CD14-positive monocyte (primary cell): ENCODE measurements around the gene KIAA0586. TPM values are rescaled to one million over a fixed set of nuclear protein-coding genes. Genes with fewer than 3 reads are reported as not detected.

Experiments used
- DNase-seq, 3 donors: peaks; one replicate each; pipeline ENCODE4 v3.0.0-alpha.2; 2011 to 2022
- H2AFZ ChIP-seq: 2 replicates; pipeline ENCODE4 v1.6.0; 2012; ENCODE audit warnings: mild to moderate bottlenecking, low read depth, low read length, inconsistent platforms; ENCODE audit not compliant: insufficient read depth, poor library complexity, severe bottlenecking
- H3K27ac ChIP-seq, 2 donors: 1 replicate in 1 of 2; 2 replicates in 1 of 2; pipeline ENCODE4 v1.5.1; 2012 to 2013; ENCODE audit warnings: low read length in 2 of 2, control low read depth in 1 of 2, inconsistent platforms in 1 of 2, low read depth in 1 of 2, mild to moderate bottlenecking in 1 of 2
- H3K27me3 ChIP-seq, 2 donors: one replicate each; pipeline versions ENCODE4 v1.6.0 to v1.6.1; 2011 to 2013; ENCODE audit warnings: low read length in 2 of 2; ENCODE audit not compliant: control insufficient read depth in 2 of 2, insufficient read depth in 2 of 2
- H3K36me3 ChIP-seq, 2 donors: replicated peaks in 1 of 2; 1 replicate in 1 of 2; 2 replicates in 1 of 2; pipeline versions ENCODE4 v1.5.1 to v1.6.1; 2012 to 2013; ENCODE audit warnings: low read length in 2 of 2, control low read depth in 1 of 2, inconsistent platforms in 1 of 2, mild to moderate bottlenecking in 1 of 2; ENCODE audit not compliant: insufficient read depth in 2 of 2, control insufficient read depth in 1 of 2
- H3K4me1 ChIP-seq, 2 donors: 1 replicate in 1 of 2; 2 replicates in 1 of 2; pipeline versions ENCODE4 v1.5.1 to v1.6.1; 2012 to 2013; ENCODE audit warnings: low read length in 2 of 2, control low read depth in 1 of 2, inconsistent platforms in 1 of 2, mild to moderate bottlenecking in 1 of 2, moderate library complexity in 1 of 2; ENCODE audit not compliant: insufficient read depth in 2 of 2, control insufficient read depth in 1 of 2
- H3K4me2 ChIP-seq: replicated peaks from 2 replicates; pipeline ENCODE3; 2012; ENCODE audit warnings: low read length, moderate library complexity, mild to moderate bottlenecking; ENCODE audit not compliant: poor library complexity, severe bottlenecking; ENCODE audit errors: extremely low read depth
- H3K4me3 ChIP-seq, 3 experiments: fragments of 200-600 bp in 1 of 3; sonication (generic) in 1 of 3; replicated peaks in 1 of 3; 1 replicate in 2 of 3; 2 replicates in 1 of 3; pipeline ENCODE4 v1.5.1; 2011 to 2013; ENCODE audit warnings: low read length in 3 of 3, mild to moderate bottlenecking in 3 of 3, control low read depth in 2 of 3, low read depth in 2 of 3, inconsistent platforms in 1 of 3, moderate library complexity in 1 of 3
- H3K79me2 ChIP-seq: 2 replicates; pipeline ENCODE4 v1.6.0; 2012; ENCODE audit warnings: mild to moderate bottlenecking, control low read depth, inconsistent platforms, low read length, moderate library complexity; ENCODE audit not compliant: insufficient read depth
- H3K9ac ChIP-seq: 2 replicates; pipeline ENCODE4 v1.6.0; 2017; ENCODE audit warnings: low read length, mild to moderate bottlenecking; ENCODE audit not compliant: insufficient read depth, poor library complexity, severe bottlenecking
- H3K9me3 ChIP-seq, 2 donors: replicated peaks in 1 of 2; 1 replicate in 1 of 2; 2 replicates in 1 of 2; pipeline versions ENCODE4 v1.5.1 to v1.6.1; 2012 to 2013; ENCODE audit warnings: low read length in 2 of 2, control low read depth in 1 of 2; ENCODE audit not compliant: control insufficient read depth in 1 of 2, insufficient read depth in 1 of 2
- H4K20me1 ChIP-seq: 2 replicates; pipeline ENCODE4 v1.6.0; 2012; ENCODE audit warnings: mild to moderate bottlenecking, low read length, control low read depth, moderate library complexity; ENCODE audit not compliant: insufficient read depth
- H3K27ac Mint-ChIP-seq, 7 donors: one replicate each; pipeline ENCODE4 v1.8.0; 2020; ENCODE audit warnings: mild to moderate bottlenecking in 7 of 7, mixed read lengths in 7 of 7, moderate library complexity in 6 of 7, inconsistent platforms in 2 of 7
- H3K27me3 Mint-ChIP-seq, 3 donors: one replicate each; pipeline ENCODE4 v1.8.0; 2021 to 2022; ENCODE audit warnings: low read depth in 3 of 3, mild to moderate bottlenecking in 3 of 3, mixed read lengths in 3 of 3, moderate library complexity in 3 of 3, inconsistent platforms in 1 of 3
- H3K36me3 Mint-ChIP-seq, 2 donors: one replicate each; pipeline ENCODE4 v1.8.0; 2020; ENCODE audit warnings: mixed read lengths in 2 of 2, inconsistent platforms in 1 of 2, mild to moderate bottlenecking in 1 of 2
- H3K4me1 Mint-ChIP-seq: one replicate; pipeline ENCODE4 v1.8.0; 2020; ENCODE audit warnings: mild to moderate bottlenecking, mixed read lengths
- H3K4me3 Mint-ChIP-seq, 2 donors: one replicate each; pipeline ENCODE4 v1.8.0; 2020; ENCODE audit warnings: mild to moderate bottlenecking in 2 of 2, mixed read lengths in 2 of 2, moderate library complexity in 1 of 2
- H3K9me3 Mint-ChIP-seq, 7 donors: one replicate each; pipeline ENCODE4 v1.8.0; 2020 to 2022; ENCODE audit warnings: mixed read lengths in 7 of 7, mild to moderate bottlenecking in 6 of 7, moderate library complexity in 6 of 7, inconsistent platforms in 2 of 7
- WGBS: methylation state at CpG from one replicate; pipeline ENCODE4 v1.1.5; 2013; ENCODE audit warnings: missing lambda C conversion rate; ENCODE audit not compliant: insufficient coverage; 5-methylcytosine and 5-hydroxymethylcytosine counted together
- intact Hi-C, 2 donors: fragments of 100-400 bp; cut with micrococcal nuclease; formaldehyde crosslinking; loops; one replicate each; pipeline versions ENCODE4 v1.15.0 to v1.15.1; 2023
- polyA plus RNA-seq, 3 donors: library from polyadenylated mRNA; depleted of rRNA in 1 of 3; unstranded in 2 of 3; stranded (reverse) in 1 of 3; fragments of 300-500 nt in 2 of 3; fragments of >200 nt in 1 of 3; fragmentation: Illumina TruSeq in 2 of 3; gene quantifications; 1 replicate in 2 of 3; 2 replicates in 1 of 3; pipeline ENCODE4 v1.2.3, GENCODE V29; 2012 to 2021
- TF ChIP-seq, protein P1 (sequence below): fragments of 200-600 bp; IDR thresholded peaks from one replicate; pipeline ENCODE4 v1.8.0; 2022; ENCODE audit warnings: antibody characterized with exemption, mild to moderate bottlenecking

The KIAA0586 gene
- polyA plus RNA-seq, 3 donors, result 3.4 to 7.5 (median 4.4) TPM

DNA sequence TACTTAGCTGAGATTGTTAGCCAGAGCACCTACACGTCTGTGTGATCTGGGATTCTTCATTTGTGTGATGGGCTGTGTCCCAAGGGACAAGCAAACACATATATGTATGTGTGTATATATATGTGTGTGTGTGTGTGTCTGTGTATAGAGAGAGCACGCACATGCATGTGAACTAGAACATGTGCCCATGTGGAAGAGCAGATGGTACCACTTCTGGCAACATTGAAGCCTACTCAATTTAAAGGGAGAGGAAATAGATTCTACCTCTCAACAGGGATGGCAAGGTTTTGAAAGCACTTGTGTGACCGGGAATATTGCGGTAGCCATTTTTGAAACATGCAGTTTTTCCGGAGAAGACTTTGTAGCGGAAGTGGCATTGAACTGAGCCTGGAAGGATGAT lies 30.4 kb upstream of the KIAA0586 start:
- Mint-ChIP-seq H3K27ac (no peak overlapping the region), H3K27me3 (peaks cover 0 to 7% (median 2%) of the 10 kb centered on the region in 3 donors), H3K4me1 (peaks cover 11% of the 10 kb centered on the region), H3K36me3 (peaks cover 2% of the 10 kb centered on the region in 2 donors), H3K4me3 (no peak overlapping the region), H3K9me3 (no peaks in the 10 kb centered on the region)
- 100% methylated on average over 5 of the region's 6 CpGs for WGBS
- no peaks in the 10 kb centered on the region for H3K79me2 ChIP-seq
- H3K27me3 ChIP-seq, result no peaks in the 10 kb centered on the region
- intact Hi-C loops, result no loop called here
- H4K20me1 ChIP-seq, result no peaks in the 10 kb centered on the region
- no peak overlapping the region for H3K27ac ChIP-seq
- DNase-seq, result no peak
- no peaks in the 10 kb centered on the region for H3K36me3 ChIP-seq
- H3K4me3 ChIP-seq, result no peak overlapping the region
- TF ChIP-seq, protein P1, sequence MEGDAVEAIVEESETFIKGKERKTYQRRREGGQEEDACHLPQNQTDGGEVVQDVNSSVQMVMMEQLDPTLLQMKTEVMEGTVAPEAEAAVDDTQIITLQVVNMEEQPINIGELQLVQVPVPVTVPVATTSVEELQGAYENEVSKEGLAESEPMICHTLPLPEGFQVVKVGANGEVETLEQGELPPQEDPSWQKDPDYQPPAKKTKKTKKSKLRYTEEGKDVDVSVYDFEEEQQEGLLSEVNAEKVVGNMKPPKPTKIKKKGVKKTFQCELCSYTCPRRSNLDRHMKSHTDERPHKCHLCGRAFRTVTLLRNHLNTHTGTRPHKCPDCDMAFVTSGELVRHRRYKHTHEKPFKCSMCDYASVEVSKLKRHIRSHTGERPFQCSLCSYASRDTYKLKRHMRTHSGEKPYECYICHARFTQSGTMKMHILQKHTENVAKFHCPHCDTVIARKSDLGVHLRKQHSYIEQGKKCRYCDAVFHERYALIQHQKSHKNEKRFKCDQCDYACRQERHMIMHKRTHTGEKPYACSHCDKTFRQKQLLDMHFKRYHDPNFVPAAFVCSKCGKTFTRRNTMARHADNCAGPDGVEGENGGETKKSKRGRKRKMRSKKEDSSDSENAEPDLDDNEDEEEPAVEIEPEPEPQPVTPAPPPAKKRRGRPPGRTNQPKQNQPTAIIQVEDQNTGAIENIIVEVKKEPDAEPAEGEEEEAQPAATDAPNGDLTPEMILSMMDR, result no peak
- peaks cover 12 to 18% of the 10 kb centered on the region in 2 donors for H3K4me1 ChIP-seq
- no peak overlapping the region for H3K9ac ChIP-seq
- H2AFZ ChIP-seq, result peak overlapping the region; percentile 97
- no peaks in the 10 kb centered on the region for H3K9me3 ChIP-seq
- H3K4me2 ChIP-seq, result no peak overlapping the region

DNA sequence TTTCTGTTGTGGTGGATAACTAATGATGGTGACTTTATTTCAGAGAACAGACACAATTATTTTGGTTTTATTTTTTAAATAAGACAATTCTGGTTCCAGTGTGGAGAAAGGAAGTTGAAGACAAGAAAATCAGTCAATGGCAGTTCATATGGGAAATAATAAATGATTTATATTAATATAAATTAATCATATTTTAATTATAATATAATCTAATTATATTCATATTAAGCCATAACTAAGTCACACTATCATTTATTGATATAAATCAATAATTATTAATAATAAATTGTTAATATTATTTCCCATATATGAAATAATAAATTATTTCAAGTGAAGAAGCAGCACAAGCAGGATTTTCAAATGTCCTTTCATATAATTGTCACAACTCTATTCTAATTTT lies 29.0 kb upstream of the KIAA0586 start:
- Histone ChIP-seq H3K4me2 (no peak overlapping the region), H3K79me2 (no peaks in the 10 kb centered on the region), H4K20me1 (no peaks in the 10 kb centered on the region), H3K9ac (no peak overlapping the region), H3K9me3 (no peaks in the 10 kb centered on the region), H3K27me3 (no peaks in the 10 kb centered on the region), H3K4me1 (peaks cover 12 to 18% of the 10 kb centered on the region in 2 donors), H3K36me3 (no peaks in the 10 kb centered on the region), H3K4me3 (no peak overlapping the region), H2AFZ (no peak overlapping the region), H3K27ac (no peak overlapping the region)
- no peak for DNase-seq
- Mint-ChIP-seq H3K27ac (no peak overlapping the region), H3K4me3 (no peak overlapping the region), H3K4me1 (peaks cover 11% of the 10 kb centered on the region), H3K36me3 (peaks cover 2 to 6% of the 10 kb centered on the region in 2 donors), H3K9me3 (no peaks in the 10 kb centered on the region), H3K27me3 (peaks cover 0 to 7% (median 2%) of the 10 kb centered on the region in 3 donors)
- intact Hi-C loops, result no loop called here
- TF ChIP-seq, protein P1, result no peak
